ENCODE results near the gene SLAMF7.

DNA sequence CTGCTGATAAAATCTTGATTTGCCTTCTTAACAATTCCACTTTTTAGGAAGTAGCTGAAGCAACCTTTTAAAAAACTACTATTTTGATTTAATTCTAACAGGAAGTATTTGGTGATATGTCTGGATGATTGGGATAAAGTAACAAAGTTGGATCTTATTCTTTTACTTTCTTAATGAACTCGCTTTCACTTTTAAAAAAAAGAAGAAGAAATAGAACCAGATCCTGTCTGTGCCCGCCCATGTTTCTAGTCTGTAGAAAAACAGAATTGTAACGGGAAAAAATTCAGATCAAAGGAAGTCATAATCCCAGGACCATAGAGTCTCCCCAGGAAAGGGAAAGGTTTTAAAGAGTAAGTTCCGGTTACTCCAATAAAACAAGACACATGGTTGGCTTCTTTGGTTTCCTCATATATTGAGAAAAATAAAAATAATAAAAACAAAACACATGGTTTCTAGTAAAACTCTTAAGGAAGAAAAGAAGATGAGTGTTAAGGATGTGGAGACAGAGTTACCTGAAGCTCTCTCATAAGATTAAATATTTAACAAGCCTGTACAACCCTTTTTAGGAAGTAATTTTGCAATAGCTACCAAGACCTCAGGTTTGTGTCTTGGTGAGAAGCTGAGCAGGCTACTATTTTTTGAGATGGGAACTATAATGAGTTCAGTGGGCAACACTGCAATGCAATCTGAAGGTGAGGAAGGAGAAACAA, 32.4 kb upstream of the SLAMF7 start:
- TF ChIP-seq CTCF (IDR thresholded peaks at IDR 0.05) (no peak), POLR2AphosphoS5 (IDR thresholded peaks at IDR 0.05) (no peak)

Measured in breast epithelium (tissue), 3 donors.